Cerebellar cortex (tissue), 1 donor: ENCODE results near the gene CDC25C.
A peak's percentile ranks its signal among the peaks of the same experiment; 100 is the strongest.
"Not testable (repeated sequence)": the region's sequence is repeated elsewhere in the genome, so short reads cannot be mapped to it uniquely, and the experiment has no call there.

Source experiments
- DNase-seq: peaks from one replicate; pipeline ENCODE4 v3.0.0-alpha.2; 2015; ENCODE audit warnings: low spot score

Gene CDC25C

DNA sequence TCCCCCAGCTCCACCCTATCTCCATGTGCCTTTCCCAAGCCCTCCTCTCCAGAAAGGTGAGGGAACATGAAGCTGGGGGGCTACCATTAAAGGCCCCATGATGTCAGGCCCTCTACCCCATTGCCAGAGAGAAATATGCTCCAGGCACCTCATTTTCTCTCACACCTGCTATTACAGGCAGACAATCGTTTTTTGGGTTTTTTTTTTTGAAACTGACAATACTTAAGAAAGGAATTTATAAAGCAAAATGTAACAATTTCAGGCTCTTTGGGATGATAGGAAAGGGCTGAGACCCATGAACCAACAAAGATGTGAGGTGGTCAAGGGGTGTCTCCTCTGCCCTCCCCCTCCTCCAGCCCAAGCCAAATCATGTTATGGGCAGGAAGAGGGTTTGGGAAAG lies 55.7 kb downstream of the CDC25C start:
- DNase-seq, result no peak

DNA sequence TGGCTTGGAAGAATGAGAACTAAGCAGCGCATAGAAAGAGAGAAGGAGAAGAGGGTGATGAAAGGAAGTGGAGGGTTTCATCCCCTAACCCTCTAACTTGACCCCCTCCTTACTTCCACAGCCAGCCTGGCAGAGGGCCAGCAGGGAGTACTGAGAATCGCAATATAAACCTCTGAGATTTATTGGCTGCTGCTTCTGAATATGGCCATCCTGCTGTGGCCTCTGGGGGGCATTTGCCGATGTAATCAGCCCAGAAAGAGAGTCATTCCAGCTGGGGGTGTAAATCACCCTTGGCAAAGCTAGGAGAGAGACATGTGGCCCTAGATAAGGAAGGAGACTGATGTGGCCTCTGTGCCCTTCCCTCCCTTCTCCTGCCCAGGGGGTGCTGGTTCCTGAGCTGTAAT lies 56.2 kb downstream of the CDC25C start:
- DNase-seq, result no peak

DNA sequence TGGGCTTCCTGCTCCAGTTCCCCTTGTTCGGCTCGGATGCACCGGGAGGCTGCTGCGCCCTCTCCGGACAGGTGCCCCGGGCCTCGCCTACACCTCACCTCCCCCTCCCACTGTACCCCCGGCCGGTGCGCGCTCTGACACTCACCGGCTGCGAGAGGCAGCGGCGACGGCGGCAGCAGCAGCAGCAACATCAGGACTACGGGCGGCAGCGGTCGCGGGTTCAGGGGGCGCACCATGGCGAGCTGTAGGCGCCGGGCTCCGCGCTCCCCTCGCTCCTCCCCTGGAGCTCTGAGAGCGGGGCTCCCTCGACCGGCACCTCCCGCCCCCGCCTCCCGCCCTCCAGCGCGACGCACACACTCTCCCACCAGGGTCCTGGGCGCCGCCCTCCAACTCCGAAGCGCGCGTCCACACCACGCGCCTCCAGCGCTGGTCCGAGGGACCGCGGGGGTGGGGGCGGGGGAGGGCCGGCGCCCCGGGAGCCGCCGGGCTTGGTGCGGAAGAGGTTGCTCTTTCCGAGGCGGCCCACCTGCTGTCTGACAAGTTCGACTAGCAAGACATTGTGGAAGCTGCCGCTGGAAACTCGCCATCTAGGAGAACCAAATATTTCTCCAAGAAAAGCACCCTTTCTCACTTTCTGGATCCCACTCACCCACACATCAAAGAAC lies 57.3 kb downstream of the CDC25C start, which contains the start of gene GFRA3:
Gene GFRA3, minus strand, starts transcription at position 433 of the 665 bp plus-strand sequence. Its CDS starts 197 bp downstream, at position 236.
- DNase-seq, result peak; percentile 23

DNA sequence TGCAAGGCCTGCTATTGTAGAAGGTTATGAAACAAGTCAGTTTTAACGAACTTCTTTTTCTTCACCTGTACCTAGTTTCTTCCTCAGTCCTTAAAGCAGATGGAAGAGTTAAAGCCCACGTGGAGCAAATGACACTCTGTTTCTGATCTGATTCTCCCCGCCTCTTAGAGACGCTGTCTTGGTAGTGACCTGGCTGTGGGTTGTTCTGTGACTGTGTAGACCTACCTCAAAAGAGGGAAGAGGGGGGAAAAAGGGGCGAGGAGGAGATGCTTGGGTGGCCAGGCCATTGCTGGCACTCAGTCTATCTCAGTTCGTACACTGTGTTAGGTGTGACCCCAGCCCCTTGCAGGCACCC lies 57.8 kb downstream of the CDC25C start:
- DNase-seq, result peak; percentile 50

DNA sequence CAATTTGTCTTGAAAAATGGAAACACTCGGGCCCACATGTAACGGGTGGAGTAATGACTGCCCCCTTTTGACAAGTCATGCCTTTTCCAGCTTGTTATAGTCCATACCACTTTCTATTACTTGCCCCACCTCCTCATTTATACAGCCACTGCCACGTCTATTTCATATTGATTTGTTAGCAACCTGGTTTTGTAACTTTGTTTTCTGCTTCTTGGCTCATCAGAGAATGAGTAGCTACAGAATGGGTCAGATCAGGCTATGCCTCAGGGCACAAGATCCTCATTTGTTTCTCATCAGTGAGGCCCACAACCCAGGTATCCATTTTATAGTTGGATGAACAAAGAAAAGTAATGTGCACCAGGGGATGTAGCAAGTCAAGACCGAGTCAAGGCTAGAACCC lies 58.9 kb downstream of the CDC25C start:
- DNase-seq, result no peak

DNA sequence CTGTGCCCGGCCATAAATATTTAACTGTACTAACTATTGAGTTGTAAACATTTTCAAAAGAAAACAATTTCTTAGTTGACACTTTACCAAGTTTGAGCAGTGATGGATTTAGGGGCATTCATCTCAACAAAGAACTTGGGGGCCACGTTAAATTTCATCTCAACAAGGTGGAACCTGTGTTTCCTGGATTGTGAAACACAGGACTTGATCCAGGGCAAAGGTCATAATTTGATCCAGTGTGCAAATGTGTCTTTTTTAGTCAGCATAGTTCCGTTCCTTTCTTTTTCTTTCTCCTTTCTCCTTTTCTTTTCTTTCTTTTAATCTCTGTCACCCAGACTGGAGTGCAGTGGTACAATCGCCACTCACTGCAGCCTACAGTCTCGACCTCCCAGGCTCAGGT lies 60.3 kb downstream of the CDC25C start:
- no peak for DNase-seq

DNA sequence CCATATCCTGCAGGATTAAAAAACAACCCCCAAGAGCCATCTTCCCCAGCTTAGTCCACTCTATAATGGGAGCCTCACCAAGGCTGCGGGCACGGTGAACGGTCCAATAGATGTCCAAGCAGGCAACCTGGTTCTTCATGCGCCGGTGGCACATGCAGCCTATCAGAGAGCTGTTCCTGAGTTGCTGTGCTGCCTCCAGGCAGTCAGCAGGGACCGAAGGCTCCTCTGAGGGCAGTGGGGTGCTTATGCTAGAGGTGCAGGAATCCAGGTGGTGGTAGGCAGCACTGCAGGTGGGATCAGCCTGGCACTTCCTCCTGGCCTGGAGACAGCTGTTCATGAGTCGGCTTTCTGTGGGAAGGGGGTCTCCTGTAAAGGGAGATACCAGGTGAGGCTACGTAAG lies 67.4 kb downstream of the CDC25C start:
- no peak for DNase-seq

DNA sequence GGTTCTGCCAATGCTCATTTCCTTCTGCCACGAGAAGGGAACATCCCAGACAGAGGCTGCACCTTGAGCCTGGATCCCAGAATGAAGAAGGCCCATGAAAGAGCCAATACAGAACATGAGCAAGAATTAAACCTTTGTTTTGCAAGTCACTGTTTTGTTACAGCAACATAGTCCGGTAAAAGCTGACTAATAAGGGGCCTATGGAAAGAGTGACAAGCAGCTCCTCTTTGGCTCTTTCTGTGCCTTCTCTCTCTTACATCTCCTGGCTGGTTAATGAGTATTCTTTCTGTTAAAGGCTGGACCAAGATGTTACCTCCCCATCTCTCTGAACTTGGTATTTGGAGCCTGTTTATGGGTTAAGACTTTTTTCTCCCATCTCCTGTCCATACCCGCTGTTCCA lies 68.0 kb downstream of the CDC25C start:
- DNase-seq, result no peak

DNA sequence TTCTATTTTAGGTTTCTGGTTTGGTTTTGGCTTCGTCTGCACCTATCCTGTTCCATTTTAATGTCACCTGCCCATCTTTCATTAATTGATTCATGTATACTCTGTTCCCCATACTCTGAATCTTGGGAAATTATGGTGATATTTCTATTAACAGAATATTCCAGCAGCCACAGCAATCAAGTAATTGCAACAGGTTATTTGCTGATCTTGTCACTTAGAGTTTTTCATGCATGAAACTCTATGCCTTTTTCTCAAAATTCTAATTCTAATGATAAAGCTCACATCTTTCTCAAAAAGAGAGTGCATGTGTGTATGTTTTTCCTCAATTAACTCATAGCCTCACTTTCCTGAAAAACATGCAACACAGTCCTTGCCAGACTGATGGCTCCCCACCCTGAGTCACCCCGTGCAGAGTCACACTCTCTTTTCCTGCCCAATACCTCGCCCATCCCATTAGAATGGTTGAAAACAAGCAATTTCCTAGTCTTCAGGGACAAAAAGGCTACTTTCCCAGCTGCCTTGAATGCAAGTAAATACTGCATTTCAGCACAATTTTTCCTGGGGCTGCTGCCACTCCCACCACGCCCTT lies 72.8 kb downstream of the CDC25C start:
- DNase-seq, result no peak

DNA sequence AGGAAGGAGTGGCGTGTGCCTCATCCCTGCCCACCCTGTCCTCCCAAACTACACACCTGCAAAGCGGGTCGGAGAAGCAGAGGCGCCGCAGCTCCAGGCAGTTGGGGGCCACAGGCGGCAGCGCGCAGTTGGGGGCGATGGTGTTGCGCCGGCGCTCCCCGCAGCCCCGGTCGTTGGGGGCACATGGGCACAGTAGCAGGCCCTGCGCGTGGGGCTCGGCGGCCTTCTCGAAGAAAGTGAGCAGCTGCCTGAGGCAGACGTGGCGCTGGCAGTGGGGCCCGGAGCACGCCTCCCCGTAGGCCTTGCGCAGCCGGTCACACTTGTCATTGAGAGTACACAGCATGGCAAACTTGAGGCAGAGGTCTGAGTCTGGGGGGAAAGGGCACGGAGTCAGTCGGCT lies 74.0 kb downstream of the CDC25C start:
- no peak for DNase-seq

DNA sequence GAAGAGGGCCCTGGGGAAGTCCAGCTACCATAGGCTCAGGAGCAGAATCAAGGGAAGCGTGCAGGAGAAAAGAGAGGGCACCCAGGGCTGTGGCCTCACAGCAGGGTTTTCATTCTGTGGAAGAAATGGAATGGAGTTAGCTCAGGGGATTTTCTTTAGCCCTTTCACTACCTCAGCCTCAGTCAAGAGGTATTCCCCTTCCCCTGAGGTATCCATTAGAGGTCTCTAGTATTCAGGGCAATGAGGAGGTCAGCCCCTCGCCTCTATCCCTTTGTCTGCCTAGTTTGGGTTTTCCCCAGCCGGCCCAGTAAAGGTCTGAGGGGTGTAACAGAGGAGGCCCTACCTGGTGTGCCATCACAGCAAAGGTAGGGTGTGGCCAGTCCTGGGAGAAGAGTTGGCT lies 78.7 kb downstream of the CDC25C start:
- no peak for DNase-seq

DNA sequence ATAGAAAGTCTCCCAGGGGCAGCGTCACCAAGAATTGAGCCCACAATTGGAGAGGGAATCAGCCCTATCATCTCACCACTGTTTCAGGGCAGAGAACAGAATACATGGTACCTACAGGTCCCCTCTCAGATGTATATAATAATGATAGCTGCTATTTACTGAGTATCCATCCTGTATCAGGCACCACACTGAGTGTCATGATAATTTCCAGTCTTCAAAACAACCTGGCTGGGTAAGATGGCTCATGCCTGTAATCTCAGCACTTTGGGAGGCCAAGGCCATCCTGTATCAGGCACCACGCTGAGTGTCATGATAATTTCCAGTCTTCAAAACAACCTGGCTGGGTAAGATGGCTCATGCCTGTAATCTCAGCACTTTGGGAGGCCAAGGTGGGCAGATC lies 83.8 kb downstream of the CDC25C start:
- DNase-seq, result not testable (repeated sequence)

DNA sequence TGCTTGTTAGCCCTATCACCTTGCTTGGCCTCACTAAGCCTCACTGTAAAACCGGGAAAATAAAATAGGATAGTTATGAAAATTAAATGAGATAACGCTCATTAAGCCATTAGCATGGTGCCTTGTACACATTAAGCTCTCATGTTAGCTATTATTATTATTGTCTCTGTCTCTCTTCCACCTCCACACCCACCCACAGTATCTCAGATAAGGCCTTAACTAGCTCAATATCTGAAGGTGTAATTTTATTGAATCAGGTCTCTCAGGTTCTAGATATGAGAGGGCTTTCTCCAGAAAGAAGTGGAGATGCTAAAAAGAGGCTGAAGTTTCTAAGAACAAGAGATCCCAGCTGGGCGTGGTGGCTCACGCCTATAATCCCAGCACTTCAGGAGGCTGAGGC lies 84.8 kb downstream of the CDC25C start:
- no peak for DNase-seq

DNA sequence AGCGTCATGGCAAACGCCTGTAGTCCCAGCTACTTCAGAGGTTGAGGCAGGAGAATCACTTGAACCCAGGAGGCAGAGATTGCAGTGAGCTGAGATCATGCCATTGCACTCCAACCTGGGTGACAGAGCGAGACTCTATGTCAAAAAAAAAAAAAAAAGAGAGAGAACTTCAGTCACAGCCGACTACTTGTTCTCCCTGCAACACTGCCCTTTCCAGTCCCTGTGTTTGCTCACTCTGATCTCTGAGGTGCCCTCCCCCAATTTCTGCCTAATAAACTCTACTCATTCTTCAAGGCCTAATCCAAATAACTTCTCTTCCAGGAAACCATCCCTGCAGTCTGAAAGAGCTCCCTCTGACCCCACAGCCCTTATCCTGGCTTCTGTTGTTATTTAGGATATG lies 85.3 kb downstream of the CDC25C start:
- DNase-seq, result no peak

DNA sequence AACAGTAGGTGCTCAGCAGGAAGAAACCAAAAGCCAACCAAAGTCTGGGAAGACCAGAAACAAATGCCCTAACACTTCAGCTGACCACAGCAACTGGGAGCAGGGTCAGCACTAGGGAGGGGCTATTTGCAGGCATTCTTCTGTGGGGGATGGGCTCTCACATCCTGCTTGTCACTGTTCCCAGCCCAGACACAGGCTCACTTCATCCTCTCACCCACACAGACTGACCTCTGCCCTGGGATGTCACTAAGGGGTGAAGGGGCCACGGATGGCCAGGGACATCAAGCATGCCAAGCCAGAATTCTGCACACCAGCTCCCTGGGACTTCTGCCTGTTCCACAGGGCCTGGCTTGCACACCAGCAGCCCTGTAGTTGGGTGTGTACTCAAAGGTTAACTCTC lies 85.9 kb downstream of the CDC25C start:
- no peak for DNase-seq

DNA sequence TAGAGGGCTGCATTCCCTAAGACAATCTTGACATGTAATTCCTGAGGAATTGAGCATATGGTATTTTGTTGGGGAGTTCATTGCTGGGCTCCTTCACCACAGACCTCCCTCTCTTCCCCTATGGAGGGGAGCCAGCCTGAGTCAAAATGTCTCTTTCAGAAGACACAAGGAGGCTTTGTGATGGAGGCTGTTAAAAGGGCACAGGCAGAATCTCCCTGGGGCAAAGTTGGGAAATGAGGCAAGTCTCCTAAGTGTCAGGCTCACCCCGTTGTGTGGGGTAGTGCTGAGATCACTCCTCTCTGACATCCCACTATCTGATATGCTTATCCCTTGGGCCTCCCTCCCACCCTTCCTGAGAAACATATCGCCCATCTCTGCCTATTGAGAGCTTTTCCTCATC lies 87.8 kb downstream of the CDC25C start:
- no peak for DNase-seq

DNA sequence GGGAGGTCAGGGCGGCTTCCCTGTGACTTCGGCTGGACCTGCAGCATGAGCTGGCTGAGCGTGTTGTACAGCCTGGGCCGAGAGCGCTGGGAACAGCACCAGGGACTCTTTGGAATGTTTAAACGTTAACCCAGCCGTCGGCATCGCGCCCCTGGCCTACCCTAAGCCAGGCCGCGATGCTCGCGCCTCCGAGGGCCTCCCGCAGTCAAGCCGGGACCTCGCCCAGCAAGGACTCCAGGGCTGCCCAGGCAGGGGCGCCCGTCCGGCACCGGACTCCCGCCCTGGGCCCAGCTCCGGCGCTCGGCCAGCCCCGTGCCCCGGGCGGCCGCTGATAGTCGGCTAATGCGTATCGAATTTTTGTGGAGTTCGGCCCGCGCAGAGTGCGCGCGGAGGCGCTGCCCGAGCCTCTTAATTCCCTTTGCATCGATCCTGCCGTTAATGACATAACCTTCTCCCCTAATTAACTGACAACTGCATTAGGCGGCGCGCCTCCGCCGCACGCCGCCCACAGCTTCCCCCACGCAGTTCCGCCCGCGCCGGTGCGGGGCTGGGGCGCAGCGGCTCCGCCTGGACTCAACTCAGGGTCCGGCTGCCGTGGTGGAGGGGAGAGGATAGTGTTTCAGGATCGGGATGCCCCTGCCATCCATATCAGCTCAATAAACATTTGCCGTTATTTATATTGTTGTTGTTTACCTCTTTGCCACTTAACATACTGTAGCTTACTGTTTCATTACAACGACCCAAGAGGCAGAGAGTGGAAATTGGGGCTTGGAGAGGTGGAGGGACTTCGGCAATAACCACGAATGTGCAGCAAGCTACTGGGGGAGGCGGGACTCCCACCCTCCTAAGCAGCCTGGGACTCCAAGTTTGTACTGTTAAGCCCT lies 89.7 kb downstream of the CDC25C start:
- peak; percentile 44 for DNase-seq

DNA sequence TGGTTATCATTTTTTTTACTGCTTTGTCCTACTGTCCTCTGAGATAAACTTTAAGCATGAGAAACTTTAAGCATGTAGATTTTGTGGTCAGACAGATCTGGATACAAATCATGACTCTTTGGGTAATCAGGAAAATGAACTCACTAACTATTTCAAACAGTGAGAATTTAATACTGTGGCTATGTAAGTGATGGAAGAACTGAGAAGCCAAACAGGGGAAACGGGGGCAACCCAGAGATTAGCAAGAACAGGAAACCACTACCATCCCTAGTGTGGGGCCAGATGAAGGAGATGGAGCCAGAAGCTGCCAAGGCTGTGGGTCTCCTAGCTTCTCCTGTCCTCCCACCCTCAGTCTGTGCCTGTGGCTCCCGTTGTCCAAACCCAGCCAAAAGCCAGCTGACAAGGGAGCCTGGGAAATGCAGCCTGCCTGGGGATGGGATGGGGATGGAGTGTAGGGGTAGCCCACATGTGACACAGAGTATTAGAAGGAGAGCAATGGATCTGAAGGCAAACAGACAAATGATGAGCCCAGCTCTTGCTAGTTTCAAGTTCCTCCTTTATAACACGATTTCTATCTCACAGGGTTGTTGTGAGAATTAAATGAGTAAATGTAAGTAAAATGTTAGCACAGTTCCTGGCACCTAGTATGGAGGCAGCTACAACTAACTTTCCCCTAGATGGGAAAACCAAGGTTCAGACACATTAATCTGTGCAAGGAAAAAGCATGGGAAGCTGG lies 90.8 kb downstream of the CDC25C start:
- no peak for DNase-seq

DNA sequence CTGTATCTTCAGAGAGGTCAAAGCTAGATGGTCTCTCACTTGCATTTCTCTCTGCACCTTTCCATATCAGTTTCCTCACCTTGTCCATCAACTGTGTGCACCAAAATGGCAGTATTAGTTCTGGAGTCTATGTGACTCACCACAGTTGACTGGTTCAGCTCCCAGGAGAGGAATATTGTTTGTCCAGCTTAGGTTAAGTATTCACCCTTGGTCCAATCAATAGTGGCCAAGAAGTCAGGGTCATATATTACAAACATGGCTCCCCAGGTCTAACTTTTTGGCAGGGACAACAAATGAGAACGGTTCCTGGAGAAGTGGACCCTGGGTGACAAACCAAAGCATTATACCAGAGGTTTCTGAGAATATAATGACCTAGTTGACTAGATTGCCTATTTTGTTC lies 93.6 kb downstream of the CDC25C start:
- no peak for DNase-seq
